ENCODE results near the gene LRWD1.
"Not testable (repeated sequence)": the region's sequence is repeated elsewhere in the genome, so short reads cannot be mapped to it uniquely, and the experiment has no call there.

Gene LRWD1

GRCh38 chr7:102444961-102445673 lies 19.7 kb upstream of the LRWD1 start:
- DNase-seq: no peak

- no peak for DNase-seq
Observed at GRCh38 chr7:102445674-102446071, 19.1 kb upstream of the LRWD1 start.

DNA sequence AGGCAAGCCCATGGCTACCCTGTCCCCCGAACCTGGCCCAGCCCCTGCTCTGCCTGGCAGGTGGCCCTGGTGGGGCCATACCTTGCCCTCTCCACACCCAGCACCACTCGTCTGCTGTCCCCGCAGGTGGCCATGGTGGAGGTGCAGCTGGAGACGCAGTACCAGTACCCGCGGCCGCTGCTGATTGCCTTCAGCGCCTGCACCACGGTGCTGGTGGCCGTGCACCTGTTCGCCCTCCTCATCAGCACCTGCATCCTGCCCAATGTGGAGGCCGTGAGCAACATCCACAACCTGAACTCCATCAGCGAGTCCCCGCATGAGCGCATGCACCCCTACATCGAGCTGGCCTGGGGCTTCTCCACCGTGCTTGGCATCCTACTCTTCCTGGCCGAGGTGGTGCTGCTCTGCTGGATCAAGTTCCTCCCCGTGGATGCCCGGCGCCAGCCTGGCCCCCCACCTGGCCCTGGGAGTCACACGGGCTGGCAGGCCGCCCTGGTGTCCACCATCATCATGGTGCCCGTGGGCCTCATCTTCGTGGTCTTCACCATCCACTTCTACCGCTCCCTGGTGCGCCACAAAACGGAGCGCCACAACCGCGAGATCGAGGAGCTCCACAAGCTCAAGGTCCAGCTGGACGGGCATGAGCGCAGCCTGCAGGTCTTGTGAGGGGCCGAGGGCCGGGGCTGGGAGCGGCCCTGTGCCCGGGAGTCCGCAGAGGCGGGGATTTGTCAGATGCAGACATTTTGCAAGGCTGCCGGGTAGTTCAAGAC lies 18.2 kb upstream of the LRWD1 start:
- no peak for DNase-seq

- DNase-seq: no peak
Observed at GRCh38 chr7:102447311-102447710, 17.5 kb upstream of the LRWD1 start.

DNA sequence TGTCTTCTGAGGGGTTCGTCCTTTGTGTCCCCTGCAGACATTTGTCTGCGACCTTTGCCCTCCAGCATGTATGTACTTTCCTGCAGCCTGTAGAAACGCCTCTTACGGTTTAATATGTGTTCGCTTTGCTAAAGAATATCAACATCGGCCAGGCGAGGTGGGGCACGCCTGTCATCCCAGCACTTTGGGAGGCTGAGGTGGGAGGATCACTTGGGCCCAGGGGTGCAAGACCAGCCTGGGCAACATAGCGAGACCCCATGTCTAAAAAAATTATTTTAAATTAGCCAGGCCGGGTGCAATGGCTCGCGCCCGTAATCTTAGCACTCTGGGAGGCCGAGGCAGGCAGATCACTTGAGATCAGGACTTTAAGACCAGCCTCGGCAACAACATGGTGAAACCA lies 15.6 kb upstream of the LRWD1 start:
- DNase-seq: no peak

DNA sequence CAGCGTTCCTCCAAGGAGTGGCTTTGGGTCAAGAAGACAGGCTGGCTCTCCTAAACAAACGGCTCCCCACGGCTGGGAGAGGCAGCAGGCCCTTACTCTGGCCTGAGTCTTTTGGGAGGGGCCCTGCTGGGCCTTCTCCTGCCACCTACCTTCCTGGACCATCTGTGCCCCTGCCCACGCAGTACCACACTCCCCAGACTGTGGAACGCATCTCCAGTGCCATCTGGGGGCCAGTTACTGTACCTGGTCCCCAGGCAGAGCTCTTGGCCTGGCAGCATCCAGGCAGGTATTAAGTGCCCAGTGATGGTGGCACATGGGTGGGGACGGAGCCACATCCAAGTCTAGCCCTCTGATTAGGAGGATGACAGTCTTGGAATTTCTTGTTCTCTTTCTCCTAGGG lies 14.5 kb upstream of the LRWD1 start:
- DNase-seq: peak; percentile 50

DNA sequence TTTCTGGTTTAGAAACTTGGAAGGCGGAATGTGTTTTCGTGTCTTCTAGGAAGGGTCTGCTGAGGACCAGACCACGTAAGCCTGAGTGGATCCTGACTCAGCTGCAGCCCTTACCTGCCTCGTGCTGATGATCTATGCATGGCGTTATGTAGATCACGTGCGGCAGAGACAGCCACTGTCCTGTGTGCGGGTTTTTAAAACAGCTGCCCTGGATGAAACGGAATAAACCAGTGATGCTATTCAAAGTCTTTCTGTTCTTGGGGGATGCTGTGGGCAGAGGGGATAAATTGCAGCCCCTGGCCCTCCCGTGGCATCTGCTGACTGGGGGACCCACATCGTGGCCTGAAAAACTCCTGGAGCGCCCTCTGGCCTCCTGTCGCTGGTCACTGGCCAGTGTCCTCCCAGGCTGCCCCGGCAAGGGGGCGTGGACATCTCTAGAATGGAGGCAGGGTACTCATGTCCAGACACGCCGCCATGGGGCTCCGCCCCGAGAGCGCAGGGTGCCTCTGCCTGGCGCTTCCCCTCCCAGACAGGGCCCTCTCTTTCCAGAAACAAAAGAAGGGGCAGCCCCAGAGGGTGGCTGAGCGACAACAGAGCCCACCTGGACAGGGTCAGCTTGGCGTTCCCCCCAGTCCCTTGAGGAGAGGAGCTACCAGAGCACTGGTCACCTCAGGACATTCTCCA lies 13.3 kb upstream of the LRWD1 start:
- no peak for DNase-seq

- no peak for DNase-seq
Observed at GRCh38 chr7:102452451-102452850, 12.3 kb upstream of the LRWD1 start.

GRCh38 chr7:102453319-102453718 lies 11.5 kb upstream of the LRWD1 start:
- no peak for DNase-seq

- no peak for DNase-seq
Observed at GRCh38 chr7:102454468-102454867, 10.3 kb upstream of the LRWD1 start.

DNA sequence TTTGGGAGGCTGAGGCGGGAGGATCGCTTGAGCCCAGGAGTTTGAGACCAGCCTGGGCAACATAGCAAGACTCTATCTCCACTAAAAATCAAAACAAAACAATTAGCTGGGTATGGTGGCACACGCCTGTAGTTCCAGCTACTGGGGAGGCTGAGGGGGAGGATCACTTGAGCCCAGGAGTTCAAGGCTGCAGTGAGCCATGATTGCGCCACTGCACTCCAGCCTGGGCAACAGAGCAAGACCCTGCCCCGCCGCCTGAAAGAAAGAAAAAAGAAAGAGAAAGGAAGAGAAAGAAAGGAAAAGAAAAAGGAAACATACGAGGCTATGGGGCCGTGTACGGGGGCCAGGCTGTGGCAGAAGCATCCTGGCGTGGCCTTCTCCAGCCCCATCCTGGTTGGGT lies 9.9 kb upstream of the LRWD1 start:
- not testable (repeated sequence) for DNase-seq

DNA sequence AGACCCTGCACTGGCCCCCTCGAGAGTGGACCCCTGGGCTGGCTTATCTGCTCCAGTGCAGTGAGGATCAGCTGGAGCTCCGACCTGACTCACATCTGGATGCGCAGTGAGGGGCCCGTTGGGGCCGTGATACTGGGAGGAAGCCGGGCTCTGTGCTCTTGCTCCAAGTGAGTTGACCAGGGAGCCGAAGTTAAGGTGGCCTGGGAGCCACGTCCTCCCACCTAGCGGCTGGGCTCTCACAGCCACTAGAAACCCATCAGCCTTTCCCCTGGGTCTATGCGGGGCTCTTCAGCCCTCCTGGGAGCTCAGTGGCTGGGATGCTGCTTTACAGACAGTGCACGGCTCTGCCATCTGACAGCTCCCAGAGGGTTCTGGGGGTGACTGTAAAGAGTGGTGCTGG lies 9.2 kb upstream of the LRWD1 start:
- DNase-seq: no peak

GRCh38 chr7:102456327-102456726 lies 8.5 kb upstream of the LRWD1 start:
- no peak for DNase-seq

DNA sequence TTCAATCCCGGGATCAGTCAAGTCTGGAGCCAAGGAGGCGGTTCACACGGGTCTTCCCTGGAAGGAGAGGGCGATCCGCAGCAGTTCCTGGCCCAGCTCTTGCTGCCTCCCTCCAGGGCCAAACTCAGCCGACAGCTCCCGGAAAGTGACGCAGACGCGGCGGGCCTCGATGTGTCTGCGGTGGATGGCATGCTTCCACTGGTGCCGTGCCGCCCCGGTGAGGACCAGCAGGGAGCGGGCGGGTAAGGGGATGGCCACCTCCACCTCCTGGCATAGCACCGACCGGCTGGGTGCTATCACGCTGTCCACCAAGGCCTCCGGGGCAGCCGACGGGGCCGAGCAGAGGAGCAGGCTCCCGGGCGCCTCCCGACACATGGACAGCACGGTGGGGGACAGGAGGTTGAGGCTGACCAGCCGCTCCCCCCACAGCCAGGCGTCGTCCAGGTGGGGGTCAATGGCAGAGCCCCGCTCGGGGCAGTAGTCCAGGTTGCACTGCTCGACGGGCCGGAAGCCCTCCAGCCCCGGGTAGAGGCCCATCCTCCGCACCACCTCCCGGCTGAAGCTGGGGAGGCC lies 7.3 kb upstream of the LRWD1 start:
- no peak for DNase-seq

GRCh38 chr7:102459221-102459844 lies 5.5 kb upstream of the LRWD1 start:
- DNase-seq: no peak

GRCh38 chr7:102460467-102460866 lies 4.3 kb upstream of the LRWD1 start:
- no peak for DNase-seq

DNA sequence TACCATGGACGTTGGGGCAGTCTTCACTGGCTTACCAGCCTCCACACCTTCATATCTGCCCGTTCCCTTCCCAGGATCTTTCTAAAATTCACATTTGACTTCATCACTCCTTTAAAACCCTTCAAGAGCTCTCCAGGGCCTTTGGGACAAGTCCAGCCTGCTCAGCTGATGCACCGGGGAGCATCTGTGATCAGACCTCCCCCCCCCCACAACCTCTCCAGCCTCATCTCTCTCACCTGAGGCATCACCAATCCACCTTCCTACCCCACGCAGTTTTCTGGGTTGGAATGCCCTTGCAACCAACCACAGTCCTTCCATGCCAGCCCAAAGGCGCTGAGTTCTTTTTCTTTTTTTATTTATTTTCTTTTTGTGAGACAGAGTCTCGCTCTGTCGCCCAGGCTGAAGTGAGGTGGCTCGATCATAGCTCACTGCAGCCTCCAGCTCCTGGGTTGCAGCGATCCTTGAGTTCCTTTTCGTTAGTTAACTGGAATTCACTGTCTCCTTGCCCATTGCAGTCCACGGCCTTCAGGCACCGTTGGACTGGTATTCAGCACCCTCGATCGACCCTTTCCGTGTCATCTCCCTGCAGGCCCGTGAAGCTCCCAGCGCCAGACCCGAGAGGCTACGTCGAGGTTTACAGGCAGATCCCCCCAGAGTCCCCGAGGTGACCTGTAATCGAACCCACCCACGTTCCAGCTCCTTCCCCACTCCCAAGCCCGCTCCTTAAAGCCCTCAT lies 775 bp upstream of the LRWD1 start:
- no peak for DNase-seq

DNA sequence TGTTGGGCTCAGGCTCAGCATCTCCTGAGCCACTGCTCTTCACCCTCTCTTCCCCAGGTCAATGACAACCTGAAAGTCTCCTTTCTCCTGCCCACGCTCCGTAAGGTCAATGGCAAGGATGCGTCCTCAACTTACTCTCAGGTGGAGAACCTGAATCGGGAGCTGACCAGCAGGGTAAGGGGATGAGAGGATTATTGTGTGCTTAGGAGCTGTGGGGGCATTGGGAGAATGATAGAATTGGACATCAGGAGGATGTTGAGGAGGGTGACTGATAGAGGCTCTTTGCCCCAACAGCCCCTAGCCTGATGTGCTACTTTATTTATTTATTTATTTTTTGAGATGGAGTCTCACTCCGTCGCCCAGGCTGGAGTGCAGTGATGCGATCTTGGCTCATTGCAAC lies 1.3 kb downstream of the LRWD1 start:
- no peak for DNase-seq

- DNase-seq: no peak
Observed at GRCh38 chr7:102467581-102468477, 3.0 kb downstream of the LRWD1 start.

DNA sequence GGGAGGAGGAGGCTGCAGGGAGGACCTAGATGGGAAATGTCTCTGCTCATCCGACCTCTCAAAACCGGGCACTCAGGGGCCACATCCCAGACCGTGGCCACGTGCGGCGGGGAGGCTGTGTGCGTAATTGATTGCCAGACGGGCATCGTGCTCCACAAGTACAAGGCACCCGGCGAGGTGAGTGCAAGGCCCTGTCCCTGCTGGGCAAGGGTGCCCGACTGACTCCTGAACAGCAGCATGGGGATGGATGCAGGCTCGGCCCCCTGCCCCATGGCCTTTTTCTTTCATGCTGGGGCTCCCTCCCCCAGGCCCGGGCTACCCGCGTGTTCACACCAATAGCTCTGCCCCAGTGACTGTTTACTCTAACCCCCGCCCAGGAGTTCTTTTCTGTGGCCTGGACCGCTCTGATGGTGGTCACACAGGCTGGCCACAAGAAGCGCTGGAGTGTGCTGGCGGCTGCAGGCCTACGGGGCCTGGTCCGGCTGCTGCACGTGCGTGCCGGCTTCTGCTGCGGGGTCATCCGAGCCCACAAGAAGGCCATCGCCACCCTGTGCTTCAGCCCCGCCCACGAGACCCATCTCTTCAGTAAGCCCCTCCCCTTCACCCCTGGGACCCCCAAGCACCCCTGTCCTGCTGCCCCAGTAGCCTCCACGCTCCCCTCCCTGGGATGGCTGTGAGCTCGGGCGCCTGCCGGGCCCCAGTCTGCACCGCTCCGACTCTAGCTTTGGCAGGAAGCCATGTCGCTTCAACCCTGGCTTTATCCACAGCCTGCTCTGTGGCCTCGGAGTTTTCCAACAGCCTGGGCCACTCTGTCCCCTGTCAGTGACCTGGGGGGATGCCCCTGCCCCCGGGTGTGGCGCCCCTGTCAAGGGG lies 3.9 kb downstream of the LRWD1 start:
- DNase-seq: no peak
